K562 (cell line): ENCODE measurements around the gene DRD2. TPM values are rescaled to one million over a fixed set of nuclear protein-coding genes. Genes with fewer than 3 reads are reported as not detected.

Experiments
- CBFB ChIP-seq: sonication (generic); formaldehyde crosslinking; IDR thresholded peaks from 2 replicates; pipeline ENCODE4 v1.4.0; 2020; ENCODE audit warnings: mild to moderate bottlenecking, missing genetic modification reagents
- CREB1 ChIP-seq, 2 experiments: sonication (generic) in 1 of 2; formaldehyde crosslinking in 1 of 2; IDR thresholded peaks; 2 replicates each; pipeline versions ENCODE4 v1.6.1 to v1.8.0; 2012 to 2022; ENCODE audit warnings: inconsistent platforms in 1 of 2, mild to moderate bottlenecking in 1 of 2, missing genetic modification reagents in 1 of 2, moderate library complexity in 1 of 2
- CREB5 ChIP-seq: fragments of 250-450 bp; sonication (Bioruptor Pico); IDR thresholded peaks from 2 replicates; pipeline ENCODE4 v1.5.0; 2020; ENCODE audit warnings: mild to moderate bottlenecking
- DACH1 ChIP-seq: fragments of 450-650 bp; IDR thresholded peaks from 2 replicates; pipeline ENCODE4 v1.6.1; 2018; ENCODE audit not compliant: partially characterized antibody
- ESRRB ChIP-seq: fragments of 250-450 bp; sonication (Bioruptor Pico); IDR thresholded peaks from 2 replicates; pipeline ENCODE4 v1.5.0; 2020; ENCODE audit warnings: mild to moderate bottlenecking, moderate library complexity, borderline replicate concordance
- FOXJ3 ChIP-seq: sonication (generic); formaldehyde crosslinking; IDR thresholded peaks from 2 replicates; pipeline ENCODE4 v1.4.0; 2020; ENCODE audit warnings: mild to moderate bottlenecking, missing genetic modification reagents
- HDAC3 ChIP-seq: fragments of 450-650 bp; IDR thresholded peaks from 2 replicates; pipeline ENCODE4 v1.6.1; 2018; ENCODE audit warnings: borderline replicate concordance, mild to moderate bottlenecking, moderate library complexity; ENCODE audit not compliant: partially characterized antibody
- HEY1 ChIP-seq: fragments of 250-450 bp; sonication (Bioruptor Pico); IDR thresholded peaks from 2 replicates; pipeline ENCODE4 v1.5.0; 2020; ENCODE audit warnings: mild to moderate bottlenecking, moderate library complexity, borderline replicate concordance
- L3MBTL2 ChIP-seq: fragments of 450-650 bp; IDR thresholded peaks from 2 replicates; pipeline ENCODE4 v1.6.1; 2016; ENCODE audit warnings: mild to moderate bottlenecking, moderate library complexity
- LCOR ChIP-seq: sonication (generic); formaldehyde crosslinking; IDR thresholded peaks from 2 replicates; pipeline ENCODE4 v1.8.0; 2022; ENCODE audit warnings: mild to moderate bottlenecking, missing genetic modification reagents
- MYNN ChIP-seq, 2 experiments: sonication (generic); formaldehyde crosslinking in 1 of 2; IDR thresholded peaks; 2 replicates each; pipeline versions ENCODE4 v1.5.0 to v1.6.1; 2016 to 2020; ENCODE audit warnings: antibody characterized with exemption in 1 of 2, missing genetic modification reagents in 1 of 2
- NR2C2 ChIP-seq, 2 experiments: fragments of 200-800 bp in 1 of 2; sonication (Bioruptor generic) in 1 of 2; sonication (generic) in 1 of 2; formaldehyde crosslinking in 1 of 2; IDR thresholded peaks; 2 replicates each; pipeline versions ENCODE4 v1.6.1 to v1.8.0; 2016 to 2022; ENCODE audit warnings: mild to moderate bottlenecking in 1 of 2, missing compliant biosample characterization in 1 of 2, missing genetic modification characterization in 1 of 2, missing genetic modification reagents in 1 of 2
- PRPF4 ChIP-seq: fragments of 200-400 bp; formaldehyde crosslinking; IDR thresholded peaks from one replicate; pipeline ENCODE4 v1.6.1; 2017; ENCODE audit warnings: low read length, low read depth, mild to moderate bottlenecking; ENCODE audit not compliant: insufficient read depth, poor library complexity, severe bottlenecking
- SMARCA5 ChIP-seq: fragments of 450-650 bp; IDR thresholded peaks from 2 replicates; pipeline ENCODE4 v1.6.1; 2016
- SMC3 ChIP-seq: conservative IDR thresholded peaks from 2 replicates; pipeline ENCODE4 v1.6.1; 2011; ENCODE audit warnings: low read depth, low read length, improper control_type of control experiment; ENCODE audit not compliant: insufficient read depth
- SRF ChIP-seq, 2 experiments: fragments of 250-450, 450-650 bp in 1 of 2; sonication (Bioruptor Pico) in 1 of 2; sonication (generic) in 1 of 2; formaldehyde crosslinking; IDR thresholded peaks; 2 replicates each; pipeline versions ENCODE4 v1.5.0 to v1.5.1; 2020 to 2022; ENCODE audit warnings: mild to moderate bottlenecking in 1 of 2, missing genetic modification reagents in 1 of 2
- TCFL5 ChIP-seq: fragments of 250-450 bp; sonication (Bioruptor Pico); conservative IDR thresholded peaks from 2 replicates; pipeline ENCODE4 v1.6.1; 2021; ENCODE audit warnings: mild to moderate bottlenecking, moderate library complexity, matching md5 sums
- TFAM ChIP-seq: fragments of 250-450 bp; sonication (Bioruptor Pico); conservative IDR thresholded peaks from 2 replicates; pipeline ENCODE4 v1.5.0; 2021; ENCODE audit warnings: mild to moderate bottlenecking, moderate library complexity
- TSC22D4 ChIP-seq: fragments of 450-650 bp; IDR thresholded peaks from 2 replicates; pipeline ENCODE4 v1.6.1; 2016; ENCODE audit warnings: missing genetic modification characterization, missing biosample characterization, control low read depth
- ZBTB9 ChIP-seq: fragments of 450-650 bp; formaldehyde crosslinking; IDR thresholded peaks from 2 replicates; pipeline ENCODE4 v1.4.0; 2020; ENCODE audit warnings: mild to moderate bottlenecking, moderate library complexity
- ZFP36 ChIP-seq: fragments of 150-350 bp; IDR thresholded peaks from 2 replicates; pipeline ENCODE4 v1.6.1; 2018; ENCODE audit warnings: low read length, low read depth; ENCODE audit not compliant: partially characterized antibody
- ZNF175 ChIP-seq: fragments of 200-800 bp; sonication (Bioruptor generic); IDR thresholded peaks from 2 replicates; pipeline ENCODE4 v1.6.1; 2016; ENCODE audit warnings: low read depth, mild to moderate bottlenecking, missing genetic modification characterization, missing compliant biosample characterization
- ZNF282 ChIP-seq: sonication (generic); formaldehyde crosslinking; IDR thresholded peaks from 2 replicates; pipeline ENCODE4 v1.8.1; 2023; ENCODE audit warnings: missing genetic modification reagents
- ZNF311 ChIP-seq: fragments of 250-450 bp; sonication (Bioruptor Pico); IDR thresholded peaks from 2 replicates; pipeline ENCODE4 v1.4.0; 2020; ENCODE audit warnings: mild to moderate bottlenecking, moderate library complexity
- ZNF511 ChIP-seq: sonication (generic); formaldehyde crosslinking; IDR thresholded peaks from 2 replicates; pipeline ENCODE4 v1.8.0; 2022; ENCODE audit warnings: mild to moderate bottlenecking, missing genetic modification reagents
- ZNF589 ChIP-seq: fragments of 200-800 bp; sonication (Bioruptor generic); IDR thresholded peaks from 2 replicates; pipeline ENCODE4 v1.6.1; 2016; ENCODE audit warnings: low read depth, missing genetic modification characterization, missing compliant biosample characterization
- polyA plus RNA-seq, 8 experiments: library from polyadenylated mRNA; depleted of rRNA in 4 of 8; stranded (reverse) in 5 of 8; unstranded in 3 of 8; fragments of >200 nt; fragmentation: Nextera tagmentation in 2 of 8; fragmentation: Illumina TruSeq in 1 of 8; extraction: Ambion mirVana in 2 of 8; extraction: Trizol in 1 of 8; gene quantifications; 2 replicates each; pipeline versions ENCODE4 v1.2.1 to v1.2.3, GENCODE V29; 2011 to 2014; ENCODE audit warnings: inconsistent platforms in 1 of 8, missing spikeins in 1 of 8
- total RNA-seq, 7 experiments: library from RNA; depleted of rRNA in 6 of 7; stranded (reverse); fragments of >200 nt in 6 of 7; fragmentation: Illumina TruSeq in 2 of 7; extraction: Trizol in 2 of 7; gene quantifications; 2 replicates each; pipeline versions ENCODE4 v1.2.1 to v1.2.3, GENCODE V29; 2011 to 2021; ENCODE audit warnings: low replicate concordance in 1 of 7

DRD2 gene
- total and polyA plus RNA-seq, 9 of the 15 experiments (the other 6 are each of a cell fraction or from before 2014, with no cell fraction given) = not detected

GRCh38 chr11:113447621-113448315 lies 27.4 kb downstream of the DRD2 start (continued):
- no peak for TF ChIP-seq PRPF4
- no peak for TF ChIP-seq ZNF311 (CRISPR knock-in tag)
- no peak for TF ChIP-seq SRF (CRISPR knock-in tag; IDR thresholded peaks at IDR 0.05)
- TF ChIP-seq ZNF282 = no peak
- peak; percentile 82 for TF ChIP-seq ZBTB9
- TF ChIP-seq SMC3 = no peak
- no peak for TF ChIP-seq FOXJ3 (CRISPR knock-in tag)
- no peak for TF ChIP-seq CBFB
- no peak for TF ChIP-seq TCFL5 (CRISPR knock-in tag)
- TF ChIP-seq HDAC3 = no peak
- TF ChIP-seq LCOR (CRISPR knock-in tag) = no peak
- TF ChIP-seq TSC22D4 (tag) = no peak
- TF ChIP-seq ZFP36 = no peak
- no peak for TF ChIP-seq SMARCA5
- no peak for TF ChIP-seq L3MBTL2
- TF ChIP-seq TFAM (CRISPR knock-in tag) = no peak
- no peak for TF ChIP-seq ZNF511 (CRISPR knock-in tag)
- no peak for TF ChIP-seq DACH1
- no peak for TF ChIP-seq MYNN (IDR thresholded peaks at IDR 0.05)
- no peak for TF ChIP-seq MYNN (CRISPR knock-in tag; IDR thresholded peaks at IDR 0.05)
- 0 out of 2 replicates have a peak, but pooled peaks have one; percentile 30 for TF ChIP-seq CREB1 (IDR thresholded peaks at IDR 0.05)
- no peak for TF ChIP-seq CREB1 (CRISPR knock-in tag; IDR thresholded peaks at IDR 0.05)
- TF ChIP-seq HEY1 (CRISPR knock-in tag) = no peak
- TF ChIP-seq CREB5 = no peak
- TF ChIP-seq NR2C2 (CRISPR knock-in tag; IDR thresholded peaks at IDR 0.05) = no peak
- 0 out of 2 replicates have a peak, but pooled peaks have one; percentile 24 for TF ChIP-seq NR2C2 (tag; IDR thresholded peaks at IDR 0.05)
- no peak for TF ChIP-seq ESRRB (CRISPR knock-in tag)
- no peak for TF ChIP-seq ZNF589 (CRISPR knock-in tag)
- TF ChIP-seq ZNF175 (CRISPR knock-in tag) = peak; percentile 85; the same call in 1 of the 2 replicates
